Fibroblast of skin of right quadriceps (primary cell): ENCODE data around the gene MICAL3.

ENCODE experiments used
- DNase-seq: peaks from one replicate; pipeline ENCODE4 v3.0.0-alpha.2; 2013

MICAL3 gene

DNA sequence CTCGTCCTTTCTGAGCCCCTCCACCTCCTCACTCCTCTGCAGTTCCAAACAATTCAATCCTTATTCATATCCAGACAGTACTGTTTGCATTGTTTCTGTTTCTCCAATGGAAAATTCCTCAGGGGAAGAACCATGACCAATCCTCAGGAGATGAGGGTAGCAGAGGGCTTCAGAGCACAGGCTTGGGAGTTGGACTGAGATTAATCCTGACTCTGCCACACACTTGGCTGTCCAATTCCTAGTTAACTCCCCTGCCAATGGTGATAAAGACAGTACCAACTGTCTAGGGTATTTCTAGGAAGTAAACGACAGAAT is 58.0 kb downstream of the MICAL3 start:
- no peak for DNase-seq

- no peak for DNase-seq
Measured at GRCh38 chr22:17965538-17966402, 58.6 kb downstream of the MICAL3 start.

DNA sequence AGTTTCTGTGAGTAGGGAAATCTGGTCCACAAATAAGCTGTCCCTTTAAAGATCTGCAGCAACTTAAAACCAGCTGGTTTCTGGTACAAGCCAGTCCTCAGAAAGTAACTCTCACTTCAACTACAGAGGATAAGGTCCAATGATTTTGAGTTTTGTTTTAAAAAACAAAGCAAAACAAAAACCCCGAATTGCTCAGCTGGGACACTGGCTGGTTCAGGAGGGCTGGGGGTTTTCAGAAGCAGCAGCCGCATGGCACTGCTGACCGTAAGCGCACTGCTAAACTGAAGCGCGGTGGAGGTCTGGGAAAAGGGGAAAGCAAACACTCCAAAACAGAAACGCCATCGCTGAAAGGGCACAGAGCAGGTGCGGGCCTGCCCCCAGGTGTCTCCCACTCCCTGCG is 59.7 kb downstream of the MICAL3 start:
- DNase-seq = no peak

- peak; percentile 47 for DNase-seq
Measured at GRCh38 chr22:17964156-17964555, 60.2 kb downstream of the MICAL3 start.

GRCh38 chr22:17963015-17963414 is 61.3 kb downstream of the MICAL3 start:
- DNase-seq = no peak

DNA sequence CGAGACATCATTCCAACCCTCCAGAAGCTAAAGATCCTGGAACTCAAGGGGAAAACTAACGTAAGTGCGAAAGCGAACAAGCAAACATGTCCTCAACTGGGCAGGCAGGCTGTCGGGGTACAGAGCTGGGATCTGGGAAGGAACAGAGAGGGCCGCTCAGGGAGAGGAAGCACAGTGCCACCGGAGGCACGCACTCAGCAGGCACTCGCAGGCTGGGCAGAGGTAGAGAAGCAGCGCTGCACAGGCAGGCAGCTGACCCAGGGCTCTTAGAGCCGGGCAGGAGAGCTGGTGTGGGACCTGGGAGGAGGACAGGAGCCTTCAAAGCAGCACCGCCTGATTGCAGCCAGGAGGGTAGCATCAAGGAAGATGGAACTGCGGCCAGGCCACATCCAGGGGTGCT is 62.2 kb downstream of the MICAL3 start:
- no peak for DNase-seq

DNA sequence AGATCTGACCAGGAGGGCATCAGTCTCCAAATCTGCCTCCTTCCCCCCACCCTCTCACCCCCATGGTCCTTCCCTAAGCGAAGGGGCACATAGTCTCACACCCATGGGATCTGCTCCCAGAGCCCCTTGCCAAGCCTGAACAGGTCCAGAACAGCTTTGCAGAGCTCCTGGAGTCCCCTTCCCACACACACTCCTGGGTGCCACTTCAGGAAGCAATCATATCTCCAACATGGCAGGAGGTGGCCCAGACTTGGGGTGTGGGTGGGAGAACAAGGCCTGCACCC is 63.0 kb downstream of the MICAL3 start:
- no peak for DNase-seq

- no peak for DNase-seq
Measured at GRCh38 chr22:17960695-17961445, 63.5 kb downstream of the MICAL3 start.

- no peak for DNase-seq
Measured at GRCh38 chr22:17960011-17960410, 64.3 kb downstream of the MICAL3 start.

- DNase-seq = no peak
Measured at GRCh38 chr22:17958166-17958565, 66.2 kb downstream of the MICAL3 start.

DNA sequence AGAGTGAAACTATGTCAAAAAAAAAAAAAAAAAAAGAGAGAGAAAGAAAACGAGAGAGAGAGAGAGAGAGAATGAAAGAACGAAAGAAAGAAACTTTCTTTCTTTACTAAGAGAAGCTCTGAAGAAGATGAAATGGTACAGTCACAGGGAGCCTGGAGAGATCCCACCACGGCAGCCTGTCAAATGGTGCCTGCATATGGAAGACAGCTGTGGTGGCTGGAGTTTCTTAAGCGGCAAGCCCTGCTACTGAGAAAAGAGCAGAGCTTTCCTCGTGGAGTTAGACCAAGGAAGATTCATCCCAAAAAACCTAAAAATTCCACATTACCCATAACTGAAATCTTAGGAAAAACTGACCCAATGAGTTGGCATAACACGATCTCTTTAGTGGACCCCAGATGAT is 66.7 kb downstream of the MICAL3 start:
- DNase-seq = peak; percentile 19

DNA sequence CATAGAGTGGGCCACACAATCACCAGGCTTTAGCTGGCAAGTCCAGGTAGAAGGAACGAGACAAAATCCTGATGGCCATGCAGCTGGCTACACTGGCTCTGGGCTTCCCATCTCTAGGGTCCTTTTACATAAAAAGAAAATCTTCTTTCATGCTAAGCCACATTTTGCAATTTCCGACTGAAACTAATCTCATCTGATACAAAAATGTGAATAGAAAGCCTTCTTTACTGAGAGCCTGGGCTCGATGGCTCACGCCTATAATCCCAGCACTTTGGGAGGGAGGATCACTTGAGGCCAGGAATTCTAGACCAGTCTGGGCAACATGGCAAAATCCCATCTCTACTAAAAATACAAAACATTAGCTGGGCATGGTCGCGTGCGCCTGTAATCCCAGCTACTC is 67.2 kb downstream of the MICAL3 start:
- DNase-seq = no peak

GRCh38 chr22:17956630-17957029 is 67.7 kb downstream of the MICAL3 start:
- DNase-seq = no peak

DNA sequence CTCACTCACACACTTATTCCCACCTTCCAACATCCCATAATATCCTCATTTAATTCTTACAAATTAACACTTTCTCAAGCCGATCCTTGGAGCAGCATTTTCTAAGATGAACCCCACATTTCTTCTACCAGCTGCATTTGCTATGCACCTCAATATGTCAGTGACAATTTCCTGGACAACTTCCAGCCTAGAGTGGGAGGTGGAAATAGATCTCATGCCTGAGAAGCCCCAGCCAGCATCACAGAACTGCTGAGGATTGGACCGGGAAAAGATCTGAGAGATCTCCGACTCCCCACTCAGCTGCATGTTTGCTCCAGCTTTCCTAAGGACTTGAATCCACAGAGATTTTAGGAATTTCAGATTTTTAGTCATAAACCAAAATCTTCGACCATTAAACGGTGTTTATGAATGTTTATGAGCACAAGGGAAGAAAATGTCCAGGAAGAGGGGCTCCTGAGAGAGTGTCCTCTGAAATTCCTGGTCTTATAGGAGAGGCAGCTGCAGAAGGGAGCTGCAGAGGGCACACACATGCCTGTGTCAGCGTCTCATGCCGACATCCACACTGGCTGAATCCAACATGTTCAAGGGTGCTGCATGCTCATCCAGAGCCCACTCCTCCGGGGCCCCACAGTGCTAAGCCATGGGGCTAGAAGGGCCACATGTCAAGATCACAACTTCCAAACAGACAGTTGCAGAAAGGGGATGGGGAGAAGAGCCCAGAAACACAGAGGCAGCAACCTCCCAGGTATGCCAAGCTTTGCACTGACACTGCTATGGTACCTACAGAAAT is 68.6 kb downstream of the MICAL3 start:
- DNase-seq = no peak

- no peak for DNase-seq
Measured at GRCh38 chr22:17954860-17955587, 69.3 kb downstream of the MICAL3 start.

GRCh38 chr22:17954200-17954859 is 70.0 kb downstream of the MICAL3 start:
- DNase-seq = no peak

DNA sequence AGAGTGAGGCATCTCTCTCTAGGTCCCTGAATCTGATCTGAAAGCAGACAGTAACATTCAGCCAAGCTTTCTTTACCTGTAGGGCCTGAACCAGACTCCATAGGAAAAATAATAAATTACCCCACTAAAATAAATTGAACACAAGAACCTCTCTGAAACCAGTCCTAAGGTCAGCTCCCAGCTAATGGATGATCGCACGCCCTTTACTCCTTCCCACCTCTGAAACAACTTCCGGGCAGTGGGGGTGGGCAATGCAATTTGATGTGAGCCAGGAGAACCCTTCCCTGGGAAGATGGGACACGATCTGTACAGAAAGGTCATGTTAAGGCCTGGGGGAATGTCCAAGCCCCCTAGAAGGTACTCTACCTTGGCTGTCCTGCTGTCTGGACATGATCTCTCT is 71.2 kb downstream of the MICAL3 start:
- DNase-seq = no peak

DNA sequence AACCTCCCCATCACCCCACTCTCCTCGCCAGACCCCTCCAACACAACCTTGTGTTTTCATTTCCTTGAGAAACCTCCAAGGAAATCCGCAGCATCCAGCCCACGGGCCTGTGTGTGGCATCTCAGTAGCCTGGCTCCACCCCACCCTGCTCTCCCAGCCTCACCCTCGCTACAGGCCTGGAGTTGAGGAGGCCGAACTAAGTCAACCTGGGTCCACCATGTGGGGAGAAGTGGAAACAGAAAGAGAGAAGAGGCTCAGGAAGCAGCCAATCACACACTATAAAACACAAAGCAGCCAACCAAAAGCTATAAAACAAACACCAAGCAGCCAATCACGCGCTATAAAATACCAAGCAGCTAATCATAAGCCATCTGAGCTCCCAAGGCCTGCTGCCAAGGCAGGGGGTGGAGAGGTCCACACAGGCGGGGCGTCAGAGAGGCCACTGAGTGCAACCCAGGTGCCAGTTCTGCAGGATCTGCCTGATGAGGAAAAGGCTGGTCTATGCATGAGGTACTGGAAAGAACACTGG is 72.0 kb downstream of the MICAL3 start:
- DNase-seq = no peak

DNA sequence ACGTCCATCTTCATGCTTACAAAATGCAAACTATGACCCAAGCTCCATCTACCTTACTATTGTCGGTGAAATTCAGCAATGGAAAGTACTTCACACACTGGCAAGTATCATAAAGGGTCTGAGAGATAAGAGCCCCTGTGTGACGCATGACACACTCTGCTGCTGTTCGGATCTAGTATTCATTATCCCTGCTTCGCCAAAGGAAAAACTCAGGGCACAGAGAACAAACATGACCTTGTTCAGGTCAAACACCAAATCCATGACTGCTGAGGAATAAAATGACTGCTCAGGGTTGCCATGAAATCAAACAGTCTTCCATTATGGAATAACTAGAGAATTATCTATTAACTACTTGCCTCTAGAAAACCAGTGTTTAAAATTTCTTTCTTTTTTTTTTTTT is 73.0 kb downstream of the MICAL3 start:
- DNase-seq = no peak

GRCh38 chr22:17950651-17951214 is 73.6 kb downstream of the MICAL3 start:
- DNase-seq = no peak

DNA sequence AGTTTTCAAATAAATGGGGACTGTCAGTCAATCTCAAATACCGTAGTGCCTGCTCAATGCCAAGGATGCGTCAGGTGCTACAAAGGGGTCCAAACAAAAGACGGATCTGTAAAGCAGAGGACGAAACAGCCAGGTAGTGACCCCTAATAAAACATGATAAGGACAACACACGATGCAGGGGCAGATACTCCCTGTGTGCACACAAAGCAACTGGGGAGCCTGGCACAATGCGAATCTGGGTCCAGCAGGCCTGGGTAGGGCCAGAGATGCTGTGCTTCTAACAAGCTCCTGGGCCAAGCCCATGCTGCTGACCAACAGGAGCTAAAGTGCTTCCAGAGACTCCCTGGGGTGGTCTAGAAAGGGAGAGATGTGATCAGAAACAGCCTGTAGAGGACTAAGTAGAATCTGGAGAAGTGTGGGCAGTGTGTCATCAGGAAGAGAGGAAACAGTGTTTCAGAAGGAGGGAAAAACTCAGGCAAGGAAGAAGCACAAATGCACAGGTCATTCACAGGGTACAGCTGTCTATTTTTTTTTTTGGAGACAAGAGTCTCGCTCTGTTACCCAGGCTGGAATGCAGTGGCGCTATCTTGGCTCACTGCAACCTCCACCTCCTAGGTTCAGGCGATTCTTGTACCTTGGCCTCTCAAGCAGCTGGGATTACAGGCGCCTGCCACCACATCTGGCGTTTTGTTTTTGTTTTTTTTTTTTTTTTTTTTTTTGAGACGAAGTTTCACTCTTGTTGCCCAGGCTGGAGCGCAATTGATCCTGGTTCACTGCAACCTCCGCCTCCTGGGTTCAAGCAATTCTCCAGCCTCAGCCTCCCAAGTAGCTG is 74.5 kb downstream of the MICAL3 start:
- DNase-seq = no peak
